ENCODE measurements around the gene CELA1.

The CELA1 gene

DNA sequence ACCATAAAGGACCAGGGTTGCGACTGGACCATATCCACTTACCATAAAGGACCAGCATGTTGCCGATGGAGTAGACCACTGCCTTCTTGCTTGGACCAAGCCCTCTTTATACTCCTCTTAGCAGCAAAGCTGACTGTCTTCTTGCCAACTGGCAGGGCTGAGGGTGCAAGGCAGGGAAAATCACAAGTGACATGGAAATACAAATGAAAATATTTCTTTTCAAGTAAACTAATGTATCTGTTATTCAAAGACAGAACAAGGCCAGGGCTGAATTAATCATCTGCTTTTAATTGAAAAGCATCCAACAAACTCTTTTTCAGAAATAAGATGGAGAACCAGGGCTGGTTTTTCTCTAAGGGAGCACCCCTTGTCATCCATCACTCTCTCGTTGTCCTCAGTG lies at the start of gene CELA1:
TSS of gene CELA1 (minus strand) at position 99 of the 400 bp plus-strand sequence. CDS start at position 58, 41 bp downstream.
- DNase-seq: no peak

DNA sequence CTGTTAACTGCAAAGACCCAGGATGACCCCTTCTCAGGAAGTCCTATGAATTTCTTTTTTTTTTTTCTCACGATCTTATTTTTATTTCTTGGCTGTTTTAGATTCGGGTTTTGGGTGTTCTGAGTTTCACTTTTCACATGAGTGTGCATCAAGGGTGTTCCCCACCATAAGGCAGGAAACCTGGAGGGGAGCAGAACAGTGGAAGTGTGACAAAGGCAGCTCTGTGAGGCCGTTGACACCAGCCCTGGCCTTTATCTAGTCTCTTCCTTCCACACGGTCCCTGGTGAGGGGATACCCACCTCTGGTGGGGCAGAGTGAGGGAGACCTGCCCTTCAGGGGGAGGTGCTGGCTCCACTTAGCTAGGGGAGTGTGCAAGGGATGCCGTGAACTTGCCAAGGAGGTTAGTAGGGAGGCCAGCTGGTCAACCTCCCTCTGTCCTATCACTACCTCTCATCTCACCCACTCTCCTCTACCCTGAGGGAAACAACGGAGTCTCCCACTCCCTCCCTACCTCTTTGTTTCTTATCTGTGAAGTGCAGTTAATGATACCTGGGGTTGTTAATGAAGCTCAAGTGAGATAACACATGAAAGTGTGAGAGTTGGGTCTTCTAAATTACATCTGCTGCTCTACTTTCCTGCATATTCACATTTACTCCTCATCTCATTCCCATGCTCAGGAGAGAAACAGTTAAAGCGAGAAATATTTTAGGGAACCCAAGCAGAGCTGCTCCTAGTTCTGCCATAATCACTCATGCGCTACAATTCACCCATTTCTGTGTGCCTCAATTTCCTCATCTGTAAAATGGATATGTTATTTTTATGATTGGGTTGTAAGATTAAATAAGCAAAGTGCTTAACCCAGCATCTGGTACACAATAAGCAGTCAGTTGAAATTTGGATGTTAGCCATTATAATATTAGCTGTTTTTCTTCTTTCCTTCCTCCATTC lies 49.1 kb upstream of the CELA1 start:
- no peak for DNase-seq

DNA sequence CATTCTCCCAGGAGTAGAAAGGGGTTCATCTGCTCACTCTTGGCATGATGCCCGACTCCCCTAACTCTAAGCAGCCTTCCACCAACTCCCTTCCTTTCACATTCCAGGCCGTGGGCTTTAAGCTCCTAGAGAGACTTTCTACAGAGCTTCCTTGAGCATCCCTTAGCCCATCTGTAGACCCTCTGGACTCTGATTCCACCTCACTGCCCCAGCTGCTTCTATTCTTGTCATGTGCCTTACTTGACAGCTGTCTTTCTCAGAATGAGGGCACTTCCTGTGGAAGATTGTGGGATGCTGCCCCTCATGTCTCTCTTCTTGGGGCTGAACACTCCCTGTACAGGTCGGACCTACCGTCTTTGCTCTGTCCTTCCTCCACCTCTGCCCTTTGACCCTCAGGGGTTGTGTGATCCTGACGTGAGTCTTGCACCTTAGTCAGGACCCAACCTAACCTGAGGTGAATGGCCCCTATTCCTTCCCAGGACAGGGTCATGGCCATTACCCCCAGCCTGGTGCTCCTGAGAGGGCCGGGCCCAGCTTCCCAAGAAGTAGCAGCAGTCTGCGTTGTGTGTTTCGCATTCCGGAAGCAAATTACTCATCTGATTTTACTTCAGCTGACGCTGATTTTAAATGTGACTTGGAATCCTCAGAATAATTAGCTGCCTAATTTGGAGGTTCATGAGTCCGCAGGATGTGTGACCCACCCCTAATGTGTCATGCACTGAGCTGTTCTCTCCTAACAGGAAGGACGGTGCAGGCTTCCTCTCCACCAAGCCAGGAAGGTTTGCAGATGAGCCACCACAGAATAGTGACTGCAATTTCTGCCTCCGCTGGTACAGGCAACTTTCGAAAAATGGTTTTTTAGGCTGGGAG lies 47.4 kb upstream of the CELA1 start:
- no peak for DNase-seq

GRCh38 chr12:51392556-51393237 lies 46.2 kb upstream of the CELA1 start:
- no peak for DNase-seq

- DNase-seq: peak; percentile 39
Observed at GRCh38 chr12:51391283-51392123, 45.0 kb upstream of the CELA1 start, which contains the start of gene GALNT6. GALNT6 (minus strand) TSS chr12:51391406; CDS start chr12:51379781, 11,625 bp downstream.

DNA sequence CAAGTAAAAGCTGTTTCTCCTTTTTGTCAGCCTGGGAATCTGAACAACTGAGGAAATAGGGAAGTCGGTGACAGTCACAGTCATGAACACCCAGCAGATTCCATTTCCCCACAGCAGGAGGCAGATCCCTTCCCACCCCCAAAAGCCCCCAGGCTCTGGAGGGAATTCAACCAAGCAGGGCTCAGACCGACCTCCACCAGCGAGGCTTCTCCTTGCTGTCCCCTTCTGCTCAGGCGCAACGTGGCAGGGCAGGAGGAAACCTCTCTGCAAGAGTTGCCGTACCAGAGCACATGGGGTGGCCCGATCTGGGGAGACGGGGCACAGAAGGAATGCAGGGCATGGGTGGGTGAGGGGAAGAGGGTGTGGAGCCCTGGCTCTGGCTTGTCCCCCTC lies 44.4 kb upstream of the CELA1 start:
- DNase-seq: no peak

GRCh38 chr12:51390457-51390856 lies 44.0 kb upstream of the CELA1 start:
- no peak for DNase-seq

DNA sequence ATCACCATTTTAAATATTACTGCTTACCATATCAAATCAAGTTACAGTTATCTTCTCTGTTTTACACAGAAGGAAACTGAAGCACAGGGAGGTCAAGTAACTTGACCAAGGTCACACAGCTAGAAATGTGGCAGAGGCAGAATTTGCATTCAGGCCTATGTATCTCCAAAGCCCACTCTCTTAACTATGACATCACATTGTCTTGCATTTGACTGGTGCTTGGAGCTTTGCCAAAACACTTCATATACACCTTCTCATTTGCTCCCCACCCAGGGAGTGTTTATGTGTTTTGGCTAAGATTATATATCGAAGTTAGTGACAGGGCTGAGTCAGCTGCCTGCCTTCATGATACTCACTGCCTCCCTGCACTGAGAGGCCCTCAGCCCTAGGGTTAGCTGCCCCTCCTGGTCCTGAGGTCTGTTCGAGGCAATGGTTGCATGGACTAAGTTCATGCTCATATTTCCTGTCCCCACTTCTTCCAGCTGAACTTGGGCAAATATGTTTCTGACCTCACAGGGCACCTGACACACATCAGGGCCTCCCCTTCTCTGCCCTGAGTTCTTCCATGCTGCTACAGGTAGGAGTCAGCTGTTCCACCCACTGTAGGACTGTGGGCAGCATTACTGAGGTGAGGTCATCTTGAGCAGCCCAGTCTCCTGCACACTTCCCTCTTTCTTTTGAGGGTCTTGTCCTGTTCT lies 43.0 kb upstream of the CELA1 start:
- no peak for DNase-seq

GRCh38 chr12:51388846-51389245 lies 42.4 kb upstream of the CELA1 start:
- DNase-seq: no peak

GRCh38 chr12:51388069-51388799 lies 41.8 kb upstream of the CELA1 start:
- no peak for DNase-seq

DNA sequence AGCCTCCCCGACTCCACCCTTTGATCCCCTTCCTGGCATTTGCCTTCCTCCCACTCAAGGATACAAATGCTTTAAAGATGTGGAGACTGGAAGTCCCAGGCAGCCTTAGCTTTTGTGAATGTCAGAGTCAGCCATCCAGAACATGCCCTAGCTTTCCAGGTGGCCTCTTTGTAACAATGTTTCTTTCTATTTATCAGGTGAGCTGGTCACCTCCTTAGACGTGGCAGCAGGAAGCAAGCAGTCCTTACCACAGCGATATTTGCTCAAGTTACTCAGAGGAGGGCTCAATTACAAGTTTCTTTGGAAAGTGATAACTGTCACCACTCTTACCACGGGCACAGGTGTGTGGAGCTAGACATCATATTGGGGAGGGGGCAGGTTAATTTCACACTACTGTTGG lies 39.9 kb upstream of the CELA1 start:
- DNase-seq: no peak

DNA sequence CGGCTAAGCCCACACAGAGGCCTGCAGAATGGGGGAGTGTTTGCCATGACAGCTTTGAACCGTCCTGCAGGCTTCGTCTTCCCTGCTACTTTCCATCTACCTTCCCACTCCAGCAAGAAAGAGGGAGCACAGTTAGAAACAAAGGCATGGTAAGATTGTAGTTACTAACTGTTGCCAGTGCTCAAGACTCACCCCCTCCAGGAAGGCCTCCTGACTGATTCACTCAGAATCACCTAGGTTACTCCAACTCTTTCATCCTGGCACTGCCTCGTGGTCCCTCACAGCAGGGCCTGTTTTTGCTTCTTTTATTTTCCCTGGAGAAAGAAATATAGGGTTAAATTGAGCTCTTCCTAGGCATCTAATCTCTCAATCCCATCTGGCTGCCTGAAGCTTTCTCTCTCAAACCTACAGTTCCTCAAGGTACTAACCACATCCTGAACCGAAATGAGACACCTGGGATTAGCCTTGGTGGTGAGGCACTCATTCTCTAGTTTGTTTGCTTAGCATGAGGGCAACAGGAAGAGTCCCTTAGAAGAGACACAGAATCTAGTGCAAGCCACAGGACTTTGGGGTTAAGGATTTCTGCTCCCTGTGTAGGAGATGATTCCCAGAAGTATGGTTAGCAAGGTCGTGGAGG lies 36.9 kb upstream of the CELA1 start:
- no peak for DNase-seq

GRCh38 chr12:51382173-51382572 lies 35.7 kb upstream of the CELA1 start:
- DNase-seq: no peak

DNA sequence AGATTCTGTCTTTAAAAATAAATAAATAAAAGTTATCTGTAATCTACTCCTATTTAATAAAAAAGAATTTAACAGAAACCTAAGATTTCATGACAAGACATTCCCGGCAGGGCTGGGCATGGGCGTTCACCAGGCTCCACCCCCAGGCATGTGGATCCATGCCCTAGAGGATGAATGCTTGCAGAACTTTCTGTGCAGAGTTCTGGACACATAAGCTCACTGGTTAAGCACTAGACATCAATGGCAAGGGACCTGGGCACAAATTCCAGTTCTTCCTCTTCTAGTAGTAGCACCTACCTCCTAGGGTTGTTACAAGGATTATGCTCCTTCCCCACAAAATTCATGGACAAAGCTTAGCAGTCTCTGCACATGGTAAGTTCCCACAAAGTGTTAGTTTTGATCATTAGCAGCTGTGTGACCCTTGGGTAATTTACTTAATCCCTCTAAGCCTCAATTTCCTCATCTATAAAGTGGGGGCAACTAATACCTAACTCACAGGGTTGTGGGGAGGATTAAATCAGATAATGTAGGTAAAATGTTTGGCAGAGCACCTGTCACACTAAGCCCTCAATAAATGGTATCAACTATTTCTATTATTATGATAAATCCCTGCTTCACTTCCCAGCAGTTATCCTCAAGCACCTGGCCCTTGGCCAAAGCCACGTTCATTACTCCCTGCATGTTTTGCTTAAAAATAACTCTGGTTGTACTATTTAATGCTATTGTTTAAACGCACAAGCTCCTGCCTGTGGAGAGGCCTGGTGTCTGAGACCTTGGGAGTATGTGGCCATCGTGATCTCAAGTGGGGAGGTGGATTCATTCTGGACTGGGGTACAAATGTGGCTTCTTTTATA lies 35.0 kb upstream of the CELA1 start:
- DNase-seq: no peak

DNA sequence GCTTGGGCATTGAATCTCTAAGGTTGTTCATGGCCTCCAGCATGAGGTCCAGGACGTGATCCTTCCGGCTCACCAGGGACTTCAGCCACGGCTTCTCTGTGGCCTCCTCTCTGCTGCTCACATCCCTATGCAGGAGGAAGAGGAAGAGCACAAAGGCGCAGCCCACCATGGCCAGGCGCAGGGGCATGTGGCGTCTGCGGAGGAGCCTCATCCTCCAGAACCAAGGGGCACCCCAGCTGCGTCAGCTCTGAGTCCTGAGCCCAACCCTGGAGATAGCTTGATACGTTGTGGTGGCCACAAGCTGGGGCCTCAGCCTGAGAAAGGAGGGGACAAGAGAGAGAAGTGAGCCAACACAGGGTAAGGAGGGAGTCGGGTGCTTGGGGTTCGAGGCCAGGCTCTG lies 33.1 kb upstream of the CELA1 start:
- DNase-seq: no peak

- no peak for DNase-seq
Observed at GRCh38 chr12:51378749-51379148, 32.3 kb upstream of the CELA1 start.

DNA sequence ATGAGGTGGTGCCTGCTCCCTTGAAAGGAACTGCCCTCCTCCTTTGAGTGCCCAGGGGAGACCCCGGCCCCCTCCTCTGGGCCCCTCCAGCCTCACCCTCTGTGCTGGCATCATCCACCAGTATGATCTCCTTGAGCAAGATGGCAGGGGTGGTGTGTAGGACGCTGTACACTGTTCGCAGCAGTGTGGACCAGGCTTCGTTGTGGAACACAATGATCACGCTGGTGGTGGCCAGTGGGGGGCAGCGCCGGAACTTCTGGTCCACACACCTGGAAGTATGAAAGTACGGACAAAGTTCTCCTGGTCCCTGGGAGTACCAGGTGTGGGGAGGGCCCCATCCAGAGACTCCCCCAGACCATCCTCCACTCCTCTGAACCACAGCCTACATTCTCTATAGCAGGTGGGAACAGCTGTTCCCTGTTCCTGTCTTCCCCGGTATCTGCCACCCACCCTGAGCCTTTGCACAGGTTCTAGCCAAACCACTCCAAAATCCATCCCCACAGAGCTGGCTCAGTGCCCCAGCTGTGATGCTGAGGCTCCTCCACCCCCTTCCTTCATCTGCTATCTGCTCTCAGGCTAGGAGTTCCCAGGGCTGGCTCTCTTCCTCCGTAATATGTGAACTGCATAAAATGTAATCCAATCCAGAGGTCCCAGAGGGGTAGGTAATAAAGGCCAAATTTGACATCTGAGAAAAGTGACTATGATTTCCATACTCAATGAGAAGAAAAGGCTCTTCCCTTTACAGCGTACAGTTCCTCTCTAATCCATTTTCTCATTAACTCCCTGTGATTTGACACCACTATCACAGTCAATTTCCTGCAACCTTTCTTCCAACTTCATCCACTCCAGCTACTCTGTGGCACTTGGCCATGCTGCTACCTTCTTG lies 30.9 kb upstream of the CELA1 start:
- no peak for DNase-seq

GRCh38 chr12:51374856-51375255 lies 28.4 kb upstream of the CELA1 start:
- DNase-seq: no peak

Measured in NK-92 treated with Interleukin-12 subunit alpha and Interleukin-12 subunit beta, amount 100 ng/mL, for 24 hours (cell line).